Liver (tissue), 3 donors: ENCODE measurements around the gene GABRE.

Experiments used
- CTCF ChIP-seq: fragments of 150-350 bp; IDR thresholded peaks from 2 replicates; pipeline ENCODE4 v1.5.1; 2017; ENCODE audit warnings: improper control_type of control experiment, low read depth, low read length; ENCODE audit not compliant: missing input control
- GABPA ChIP-seq, 2 donors: IDR thresholded peaks in 1 of 2; conservative IDR thresholded peaks in 1 of 2; 2 replicates each; pipeline ENCODE4 v1.6.1; 2016; ENCODE audit warnings: antibody characterized with exemption in 2 of 2, mild to moderate bottlenecking in 1 of 2, moderate library complexity in 1 of 2
- RAD21 ChIP-seq, 2 donors: IDR thresholded peaks; 2 replicates each; pipeline ENCODE4 v1.6.1; 2016; ENCODE audit warnings: antibody characterized with exemption in 2 of 2, mild to moderate bottlenecking in 2 of 2
- REST ChIP-seq: IDR thresholded peaks from 2 replicates; pipeline ENCODE4 v1.6.1; 2016; ENCODE audit warnings: antibody characterized with exemption, mild to moderate bottlenecking
- RXRA ChIP-seq, 2 donors: IDR thresholded peaks; 2 replicates each; pipeline ENCODE4 v1.6.1; 2017 to 2018; ENCODE audit warnings: antibody characterized with exemption in 2 of 2, mild to moderate bottlenecking in 1 of 2
- TAF1 ChIP-seq: conservative IDR thresholded peaks from 2 replicates; pipeline ENCODE4 v1.6.1; 2016; ENCODE audit warnings: antibody characterized with exemption, mild to moderate bottlenecking
- YY1 ChIP-seq: IDR thresholded peaks from 2 replicates; pipeline ENCODE4 v1.6.1; 2016; ENCODE audit warnings: antibody characterized with exemption, mild to moderate bottlenecking
- donor health status: healthy.
- donor health status: healthy.

- TF ChIP-seq CTCF (no peak), REST (no peak), YY1 (no peak), GABPA (IDR thresholded peaks at IDR 0.05 in 1 of 2, conservative IDR thresholded peaks at IDR 0.05 in 1 of 2) (no peak), RAD21 (IDR thresholded peaks at IDR 0.05) (no peak), RXRA (IDR thresholded peaks at IDR 0.05) (no peak), TAF1 (no peak)
These were observed 61.7 kb downstream of the GABRE start, which contains the start of gene MAGEA4 for GRCh38 chrX:151912780-151913179.
